ENCODE results near the gene FBXO17.
"Not testable (repeated sequence)": the region's sequence is repeated elsewhere in the genome, so short reads cannot be mapped to it uniquely, and the experiment has no call there.

Gene FBXO17

GRCh38 chr19:38979812-38980211, 4.3 kb upstream of the FBXO17 start:
- no peak for DNase-seq

- no peak for DNase-seq
These were observed 2.8 kb upstream of the FBXO17 start for GRCh38 chr19:38978326-38978689.

- no peak for DNase-seq
These were observed 2.1 kb upstream of the FBXO17 start for GRCh38 chr19:38977445-38978325.

- no peak for DNase-seq
These were observed 324 bp upstream of the FBXO17 start for GRCh38 chr19:38975861-38976271.

GRCh38 chr19:38974624-38975213, 823 bp downstream of the FBXO17 start:
- DNase-seq: no peak

GRCh38 chr19:38971672-38972071, 3.9 kb downstream of the FBXO17 start:
- no peak for DNase-seq

GRCh38 chr19:38970664-38971532, 4.6 kb downstream of the FBXO17 start:
- no peak for DNase-seq

GRCh38 chr19:38966149-38966548, 9.4 kb downstream of the FBXO17 start:
- not testable (repeated sequence) for DNase-seq

- DNase-seq: no peak
These were observed 10.8 kb downstream of the FBXO17 start for GRCh38 chr19:38964738-38965137.

- DNase-seq: no peak
These were observed 15.9 kb downstream of the FBXO17 start for GRCh38 chr19:38959618-38960017.

- no peak for DNase-seq
These were observed 17.2 kb downstream of the FBXO17 start for GRCh38 chr19:38958301-38958700.

GRCh38 chr19:38956264-38956663, 19.3 kb downstream of the FBXO17 start:
- no peak for DNase-seq

GRCh38 chr19:38953677-38954076, 21.9 kb downstream of the FBXO17 start:
- DNase-seq: no peak

- DNase-seq: peak; percentile 63
These were observed 23.0 kb downstream of the FBXO17 start for GRCh38 chr19:38952395-38953165.

- no peak for DNase-seq
These were observed 24.4 kb downstream of the FBXO17 start for GRCh38 chr19:38951187-38951586.

- DNase-seq: peak; percentile 57
These were observed 25.8 kb downstream of the FBXO17 start for GRCh38 chr19:38949580-38950367.

- no peak for DNase-seq
These were observed 29.1 kb downstream of the FBXO17 start for GRCh38 chr19:38946229-38947010.

- DNase-seq: no peak
These were observed 29.8 kb downstream of the FBXO17 start for GRCh38 chr19:38945562-38946228.

GRCh38 chr19:38944981-38945506, 30.5 kb downstream of the FBXO17 start:
- no peak for DNase-seq
